GM19193 (cell line): Measurements from ENCODE around the gene EPN3.

Source experiments
- POLR2A ChIP-seq: IDR thresholded peaks from 4 replicates; pipeline ENCODE4 v1.6.1; 2011; ENCODE audit not compliant: insufficient read depth, insufficient read length; ENCODE audit errors: extremely low read depth

The EPN3 gene

DNA sequence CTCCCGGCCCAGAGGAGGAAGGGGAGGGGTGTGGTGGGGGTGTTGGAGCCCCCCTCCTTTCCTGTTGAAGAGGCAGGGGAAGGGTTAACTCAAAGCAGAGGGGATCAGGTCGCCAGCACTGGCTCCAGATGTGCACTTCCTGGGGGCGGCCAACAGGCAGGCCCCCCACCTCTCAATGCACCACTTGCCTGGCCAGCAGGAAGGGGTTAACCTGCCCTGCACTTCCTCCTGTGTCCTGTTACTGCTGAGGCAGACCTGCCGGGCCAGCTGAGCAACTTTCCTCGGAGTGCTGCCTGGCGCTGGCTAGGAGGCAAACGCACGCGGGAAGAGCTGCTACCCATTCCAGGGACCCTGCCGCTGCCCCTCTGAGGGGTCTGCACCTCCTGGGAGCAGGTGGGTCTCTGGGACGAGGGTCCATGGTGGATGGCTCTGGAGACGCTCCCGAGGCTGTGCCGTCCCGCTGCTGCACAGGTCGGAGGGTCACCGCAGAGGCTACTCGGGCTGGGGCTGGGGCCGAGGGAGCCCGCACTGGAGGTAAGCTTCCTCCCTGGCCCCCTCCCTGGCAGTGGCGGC lies at the start of gene EPN3:
EPN3 (plus strand) TSS at position 284 of the 573 bp plus-strand sequence. CDS start 3,822 bp downstream, outside the sequence.
- no peak for TF ChIP-seq POLR2A

- no peak for TF ChIP-seq POLR2A
Measured at GRCh38 chr17:50483266-50483665, 49.3 kb upstream of the EPN3 start.

GRCh38 chr17:50484386-50485155 lies 48.0 kb upstream of the EPN3 start:
- no peak for TF ChIP-seq POLR2A

DNA sequence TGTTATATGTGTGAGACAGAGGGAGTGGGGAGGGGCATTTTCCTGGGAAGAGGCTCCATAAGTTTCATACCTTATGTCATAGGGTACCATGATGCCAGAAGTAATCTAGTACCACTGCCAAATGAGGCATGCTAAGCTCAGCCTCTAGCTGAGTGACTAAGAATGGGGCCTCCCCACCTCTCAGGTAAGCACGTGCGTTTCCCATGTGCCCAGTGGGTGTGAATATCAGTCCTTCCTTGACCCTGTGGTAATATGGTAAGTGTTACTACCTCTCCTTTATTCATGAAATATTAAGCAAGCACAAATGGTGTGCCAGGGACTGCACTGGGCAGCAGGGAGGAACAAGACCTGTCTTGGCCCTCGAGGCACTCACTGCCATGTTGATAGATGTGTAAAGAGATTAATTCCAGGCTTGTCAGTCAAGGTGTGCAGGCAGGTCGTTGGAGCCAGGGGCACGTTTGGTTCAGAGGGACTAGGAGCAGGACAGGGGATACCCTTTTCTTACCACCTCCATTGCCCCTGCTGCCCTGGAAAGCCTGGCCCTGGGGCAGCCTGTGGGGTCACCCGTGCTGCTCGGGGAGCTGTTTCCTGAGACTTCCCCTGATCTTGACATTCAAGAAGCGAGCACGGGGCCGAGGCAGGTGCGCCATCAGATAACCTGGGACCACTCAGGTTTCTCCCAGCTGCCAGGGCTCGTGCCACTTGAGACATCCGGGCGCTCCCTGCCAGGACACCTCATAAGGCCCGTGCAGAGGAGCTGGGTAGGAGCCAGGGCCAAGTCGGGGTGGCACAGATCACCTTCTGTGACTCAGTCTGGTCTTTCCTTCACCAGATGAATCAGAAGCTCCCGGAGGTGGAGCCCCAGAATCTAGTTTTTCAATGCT lies 45.1 kb upstream of the EPN3 start:
- no peak for TF ChIP-seq POLR2A

- no peak for TF ChIP-seq POLR2A
Measured at GRCh38 chr17:50488880-50489279, 43.7 kb upstream of the EPN3 start.

- no peak for TF ChIP-seq POLR2A
Measured at GRCh38 chr17:50491505-50491904, 41.0 kb upstream of the EPN3 start.

- TF ChIP-seq POLR2A = no peak
Measured at GRCh38 chr17:50492214-50492613, 40.3 kb upstream of the EPN3 start.

DNA sequence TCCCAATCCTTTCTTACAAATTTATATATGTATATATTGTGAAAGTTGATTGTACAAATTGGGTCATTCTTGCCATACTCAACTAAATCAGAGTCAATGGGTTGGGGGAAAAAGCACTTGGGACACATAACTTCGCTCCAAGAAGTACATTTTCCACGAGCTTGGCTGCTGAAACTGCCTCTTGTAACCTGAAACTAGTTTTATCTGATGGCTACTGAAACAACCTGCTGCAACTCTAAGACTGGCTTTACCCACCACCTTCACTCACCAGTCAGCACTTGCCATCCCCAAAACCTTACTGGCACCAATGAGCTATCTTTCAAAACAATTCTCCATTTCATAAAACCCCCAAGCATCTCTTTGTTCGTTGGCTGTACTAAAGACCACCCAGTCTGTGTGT lies 38.8 kb upstream of the EPN3 start:
- no peak for TF ChIP-seq POLR2A

DNA sequence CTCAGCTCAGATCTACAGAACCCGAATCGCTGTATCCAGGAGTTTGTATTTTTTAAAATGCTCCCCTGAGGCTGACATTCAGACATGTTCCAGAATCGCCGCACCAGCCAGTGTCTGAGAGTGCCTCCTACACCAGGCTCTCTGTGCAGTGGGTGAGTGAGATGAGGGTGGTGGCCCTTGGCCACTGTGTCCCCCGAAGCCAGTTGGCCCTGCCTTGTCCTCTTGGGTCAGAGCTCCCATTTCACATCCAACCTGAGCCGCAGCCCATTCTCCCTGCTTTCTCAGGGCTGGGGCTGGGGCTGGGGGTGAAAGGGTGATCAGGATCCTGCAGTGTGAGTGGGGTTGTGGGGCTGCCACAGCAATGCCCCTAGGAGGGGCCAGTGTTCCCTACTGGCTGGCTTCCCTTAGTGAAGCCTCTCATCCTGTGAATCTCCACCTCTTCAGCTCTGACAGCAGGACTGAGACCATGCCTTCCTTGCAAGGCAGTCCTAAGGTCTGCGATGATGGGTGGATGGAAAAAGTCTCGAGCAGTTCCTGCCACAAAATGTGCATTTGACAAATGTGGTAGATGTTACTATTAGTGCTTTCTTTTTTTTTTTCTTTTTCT lies 37.2 kb upstream of the EPN3 start:
- no peak for TF ChIP-seq POLR2A

DNA sequence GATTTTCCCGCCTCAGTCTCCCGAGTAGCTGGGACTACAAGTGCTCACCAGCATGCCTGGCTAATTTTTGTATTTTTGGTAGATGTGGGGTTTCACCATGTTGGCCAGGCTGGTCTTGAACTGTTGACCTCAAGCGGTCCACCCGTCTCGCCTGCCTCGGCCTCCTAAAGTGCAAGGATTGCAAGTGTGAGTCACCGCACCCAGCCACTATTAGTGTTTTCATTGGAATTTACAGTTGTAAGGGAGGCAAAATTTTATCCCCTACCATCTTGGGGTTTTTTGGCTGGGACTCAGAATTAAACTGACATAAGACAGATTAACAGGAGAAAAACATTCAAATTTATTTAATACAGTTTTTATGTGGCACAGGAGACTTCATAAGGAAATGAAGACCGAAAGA lies 36.6 kb upstream of the EPN3 start:
- no peak for TF ChIP-seq POLR2A

DNA sequence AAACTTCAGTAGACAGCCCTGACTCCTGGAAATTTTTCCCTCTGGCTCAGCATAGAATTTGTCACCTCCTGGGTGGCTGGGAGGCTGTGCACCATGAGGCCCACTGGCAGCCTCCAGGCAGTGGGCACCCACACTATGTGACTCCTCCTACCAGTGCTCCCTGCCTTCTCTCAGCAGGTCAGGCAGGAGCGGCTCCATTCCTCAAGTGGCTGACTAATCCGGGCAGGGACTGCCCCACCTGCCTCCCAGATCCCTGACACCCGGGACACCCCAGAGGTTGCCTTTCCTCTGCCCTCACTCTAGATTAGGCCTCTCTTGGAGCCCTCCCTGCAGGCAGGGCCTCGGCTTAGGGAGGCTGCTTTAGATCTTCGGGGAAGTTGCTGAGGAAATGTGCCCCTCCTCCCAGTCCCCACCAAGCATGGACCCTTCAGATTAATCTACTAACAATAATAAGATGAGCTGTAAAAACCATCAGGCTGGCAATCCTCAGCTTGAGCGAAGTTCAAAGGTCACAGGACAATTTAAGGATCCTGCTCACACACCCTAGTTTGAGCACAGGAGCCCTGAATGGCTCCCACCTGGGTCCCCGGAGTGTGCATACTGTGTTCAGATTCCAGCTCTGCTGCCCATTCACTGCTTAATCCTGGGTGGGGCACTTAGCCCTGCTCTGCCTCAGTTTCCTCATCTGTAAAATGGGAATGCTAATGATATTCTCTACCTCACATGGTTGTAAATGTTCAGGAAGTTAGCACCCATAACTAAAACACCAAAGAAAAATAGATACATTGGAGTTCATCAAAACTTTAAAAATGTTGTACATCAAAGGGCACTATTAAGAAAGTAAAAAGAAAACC lies 34.3 kb upstream of the EPN3 start:
- no peak for TF ChIP-seq POLR2A

- no peak for TF ChIP-seq POLR2A
Measured at GRCh38 chr17:50499270-50499669, 33.3 kb upstream of the EPN3 start.

- no peak for TF ChIP-seq POLR2A
Measured at GRCh38 chr17:50499721-50500120, 32.8 kb upstream of the EPN3 start.

DNA sequence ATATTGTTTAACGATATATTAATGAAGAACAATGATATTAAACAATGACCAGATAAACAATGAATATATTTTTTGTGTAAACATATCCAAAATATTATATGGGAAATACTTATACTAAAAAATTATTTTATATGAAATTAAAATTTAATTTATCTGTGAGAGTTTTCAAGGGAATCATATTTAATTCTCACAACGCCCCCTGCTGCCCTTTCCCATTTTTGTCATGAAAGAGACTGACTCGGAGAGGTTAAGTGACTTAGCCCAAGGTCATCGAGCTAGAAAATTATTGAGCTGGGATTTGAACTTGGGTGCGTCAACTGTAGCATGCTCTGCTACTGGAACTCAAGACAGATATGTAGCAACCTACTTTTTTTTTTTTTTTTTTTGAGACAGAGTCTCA lies 31.5 kb upstream of the EPN3 start:
- no peak for TF ChIP-seq POLR2A

DNA sequence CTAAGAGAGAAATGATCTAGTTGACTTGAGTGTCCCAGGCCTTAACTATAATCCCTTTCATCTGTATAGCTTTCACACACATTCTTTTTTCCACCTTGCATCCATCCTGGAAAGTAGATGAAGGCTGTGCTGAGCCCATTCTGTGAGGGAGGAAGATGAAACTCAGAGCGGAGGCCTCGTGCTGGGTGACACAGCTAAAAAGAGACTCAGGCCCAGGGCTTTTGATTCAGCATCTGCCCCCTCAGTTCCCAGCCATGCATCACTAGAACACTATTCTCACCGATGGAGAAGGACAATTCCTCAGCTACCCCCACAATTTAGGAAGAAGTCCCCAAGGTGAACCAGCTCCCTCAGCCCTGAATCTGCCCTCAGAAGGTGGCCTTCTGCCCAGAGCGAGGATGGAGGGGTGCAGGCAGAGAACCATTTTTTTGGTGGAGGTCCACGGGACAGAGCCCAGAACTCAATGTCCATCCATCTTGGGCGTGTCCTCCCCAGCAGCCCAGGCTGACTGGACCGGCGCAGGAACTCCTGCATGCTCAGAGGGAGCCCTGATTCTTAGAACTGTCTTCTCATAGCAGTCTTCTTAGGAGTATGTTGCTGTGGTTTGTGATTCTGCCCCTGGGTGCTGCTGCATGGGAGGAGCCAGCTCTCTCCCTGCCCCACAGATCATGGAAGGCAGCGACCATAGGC lies 30.1 kb upstream of the EPN3 start:
- TF ChIP-seq POLR2A = no peak
